GM18907 (cell line): ENCODE data around the gene DNAJA2.
"Not testable (repeated sequence)": the region's sequence is repeated elsewhere in the genome, so short reads cannot be mapped to it uniquely, and the experiment has no call there.

Experiments
- ATAC-seq: cut with Tn5 transposase; IDR thresholded peaks from one replicate; pipeline ENCODE4 v1.9.1; 2021; ENCODE audit warnings: mild to moderate bottlenecking, moderate library complexity; ENCODE audit not compliant: unreplicated experiment

DNAJA2 gene

DNA sequence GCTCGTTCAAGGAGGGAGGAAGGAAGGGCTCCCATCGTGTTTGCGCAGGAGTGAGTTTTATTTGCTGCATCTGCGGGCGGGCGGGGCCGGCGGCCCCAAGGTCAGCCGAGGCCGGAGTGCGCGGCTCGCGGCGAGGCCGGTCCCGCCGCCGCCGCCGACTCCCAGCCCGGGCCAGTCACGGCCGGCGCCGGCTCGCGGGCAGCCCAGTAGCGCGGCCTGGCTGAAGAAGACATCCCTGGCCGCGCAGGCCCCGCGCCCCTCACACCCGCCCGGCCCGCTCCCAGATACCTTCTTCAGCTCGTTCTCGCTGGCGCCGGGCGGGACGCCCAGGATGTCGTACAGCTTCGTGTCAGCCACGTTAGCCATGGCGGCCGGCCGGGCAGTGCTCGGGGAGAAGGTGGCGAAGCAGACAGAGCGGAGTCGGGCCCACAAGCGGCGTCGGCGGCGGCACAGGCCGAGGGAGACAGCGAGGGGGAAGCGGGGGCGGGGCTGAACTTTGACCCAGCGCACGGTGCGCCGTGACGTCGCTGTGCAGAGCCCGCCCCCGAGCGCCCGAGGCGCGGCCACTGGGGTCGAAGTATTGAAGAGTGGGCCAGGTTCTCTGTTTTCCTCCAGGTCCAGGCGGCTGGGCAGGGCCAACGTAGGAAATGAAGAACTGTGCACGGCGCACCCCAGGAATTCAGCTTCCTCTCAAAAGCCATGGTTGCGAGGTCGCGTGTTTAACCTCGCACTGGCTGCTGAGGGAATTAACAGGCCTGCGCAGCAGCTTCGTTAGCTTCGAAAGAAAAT, at the start of gene DNAJA2:
TSS of gene DNAJA2 (minus strand) at position 468 of the 789 bp plus-strand sequence. CDS start at position 366, 102 bp downstream.
- ATAC-seq: peak; percentile 88

DNA sequence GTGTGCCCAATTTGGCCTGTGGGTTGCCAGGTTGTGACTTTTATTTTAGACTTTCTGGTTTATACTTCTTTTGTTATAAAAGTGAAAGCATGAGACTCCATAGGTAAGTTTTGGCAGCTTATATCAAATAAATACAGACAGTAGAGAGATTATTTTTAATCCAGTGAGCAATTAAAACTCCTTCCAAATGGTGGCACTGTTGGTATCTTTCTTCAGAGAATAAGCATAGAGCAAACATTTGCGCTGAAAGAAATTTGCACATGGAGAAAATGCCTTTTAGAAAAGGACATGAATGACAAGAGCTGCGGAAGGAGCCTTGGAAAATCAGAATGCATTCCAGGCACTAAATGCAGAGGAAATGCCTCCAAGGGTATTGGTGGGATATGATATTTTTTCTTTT, 46.1 kb upstream of the DNAJA2 start:
- ATAC-seq: no peak

DNA sequence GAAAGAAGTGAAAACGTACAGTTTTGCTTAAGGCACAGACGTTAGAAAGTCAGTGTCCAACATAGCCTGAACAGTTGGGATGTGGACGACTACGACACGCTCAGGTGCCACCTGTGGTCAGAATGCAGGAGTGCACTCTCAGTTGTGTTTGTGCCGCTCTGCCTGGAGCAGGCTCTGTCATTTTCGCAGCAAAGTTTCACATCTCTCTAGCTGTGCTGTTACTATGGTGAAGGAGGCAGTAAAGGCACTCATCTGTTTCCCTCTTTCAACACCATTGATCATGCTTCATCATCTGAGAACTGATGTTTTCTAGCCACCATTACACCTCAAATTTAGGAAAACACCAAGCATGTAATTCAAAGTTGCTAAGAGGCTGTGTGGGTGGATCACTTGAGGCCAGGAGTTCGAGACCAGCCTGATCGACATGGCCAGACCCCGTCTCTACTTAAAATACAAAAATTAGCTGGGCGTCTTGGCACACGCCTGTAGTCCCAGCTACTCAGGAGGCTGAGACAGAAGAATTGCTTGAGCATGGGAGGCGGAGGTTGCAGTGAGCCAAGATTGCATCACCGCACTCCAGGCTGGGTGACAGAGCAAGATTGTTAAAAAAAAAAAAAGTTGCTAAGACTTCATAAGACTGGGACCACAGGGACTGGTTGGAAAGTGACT, 44.9 kb upstream of the DNAJA2 start:
- ATAC-seq: peak; percentile 99

DNA sequence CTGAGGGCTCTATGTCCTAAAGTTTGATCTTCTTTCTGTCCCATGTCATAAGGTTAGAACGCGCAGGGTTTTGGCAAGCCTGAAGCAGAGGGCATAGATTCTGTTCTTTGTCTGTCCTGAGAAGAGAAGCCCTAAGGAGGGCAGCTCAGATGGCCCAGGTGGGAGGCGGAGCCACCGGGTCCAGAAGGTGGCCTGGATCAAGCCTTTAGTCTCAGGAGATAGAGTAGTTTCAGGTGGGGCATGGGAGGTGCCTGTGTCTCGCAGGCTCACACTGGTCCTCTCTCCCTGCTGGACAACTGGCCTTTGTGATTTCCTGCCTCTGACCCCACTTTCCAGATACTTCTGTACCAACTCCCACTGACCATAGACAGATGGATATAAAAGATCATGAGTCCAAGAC, 44.2 kb upstream of the DNAJA2 start:
- no peak for ATAC-seq

DNA sequence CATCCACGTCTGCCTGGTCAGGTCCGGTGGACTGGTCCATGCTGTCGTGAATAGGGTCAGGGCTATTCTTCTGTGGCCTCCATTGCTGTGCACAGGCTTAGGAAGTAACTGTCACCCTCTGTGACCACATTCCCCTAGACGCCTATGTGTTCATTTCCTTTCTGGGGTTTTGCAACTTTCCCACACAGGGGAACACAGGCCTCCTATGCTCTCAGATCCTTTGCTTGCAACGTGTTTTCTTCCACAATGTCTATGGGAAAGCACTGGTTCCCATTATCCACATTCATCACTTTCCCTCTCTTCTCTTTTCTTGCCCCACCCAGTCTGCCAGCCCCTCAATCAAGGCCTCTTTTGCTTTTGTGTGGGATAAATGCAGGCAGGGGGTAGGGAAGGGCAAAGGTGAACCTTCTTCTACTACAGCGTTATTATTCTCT, 43.2 kb upstream of the DNAJA2 start:
- peak; percentile 67 for ATAC-seq

DNA sequence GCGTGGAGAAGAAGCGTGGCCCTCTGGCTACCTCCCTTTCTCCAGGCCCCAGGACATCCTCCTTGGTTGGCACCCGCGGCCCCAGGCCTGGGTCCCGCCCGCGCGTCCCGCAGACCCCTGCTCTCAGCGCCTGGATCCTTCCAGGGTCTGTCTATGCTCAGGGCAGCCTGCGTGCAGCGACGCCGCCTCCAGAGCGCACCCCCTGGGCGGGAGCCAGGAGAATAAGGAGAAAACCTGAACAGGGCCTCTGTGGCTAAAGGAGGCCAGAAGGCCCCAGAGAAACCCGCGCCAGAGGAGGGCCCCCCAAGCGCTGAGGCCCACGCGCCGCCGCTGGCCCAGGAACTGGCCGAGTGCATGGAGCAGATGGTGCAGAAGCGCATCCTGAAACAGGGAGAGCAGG, 40.4 kb upstream of the DNAJA2 start:
- no peak for ATAC-seq

DNA sequence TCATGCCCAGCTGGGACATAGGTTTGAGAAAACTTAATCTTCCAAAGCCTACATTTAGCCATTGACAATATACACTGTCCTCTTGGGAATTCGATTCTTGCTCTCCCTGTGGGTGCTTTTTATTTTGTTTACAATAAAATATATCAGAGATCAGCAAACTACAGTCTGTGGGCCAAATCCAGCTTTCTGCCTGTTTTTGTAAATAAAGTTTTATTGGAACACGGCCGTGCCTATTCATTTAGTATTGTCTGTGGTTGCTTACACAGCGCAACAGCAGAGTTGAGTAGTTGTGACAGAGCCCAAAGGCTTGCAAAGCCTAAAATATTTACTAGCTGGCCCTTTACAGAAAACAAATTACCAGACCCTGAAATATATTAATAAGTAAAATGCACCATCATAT, 39.7 kb upstream of the DNAJA2 start:
- no peak for ATAC-seq

DNA sequence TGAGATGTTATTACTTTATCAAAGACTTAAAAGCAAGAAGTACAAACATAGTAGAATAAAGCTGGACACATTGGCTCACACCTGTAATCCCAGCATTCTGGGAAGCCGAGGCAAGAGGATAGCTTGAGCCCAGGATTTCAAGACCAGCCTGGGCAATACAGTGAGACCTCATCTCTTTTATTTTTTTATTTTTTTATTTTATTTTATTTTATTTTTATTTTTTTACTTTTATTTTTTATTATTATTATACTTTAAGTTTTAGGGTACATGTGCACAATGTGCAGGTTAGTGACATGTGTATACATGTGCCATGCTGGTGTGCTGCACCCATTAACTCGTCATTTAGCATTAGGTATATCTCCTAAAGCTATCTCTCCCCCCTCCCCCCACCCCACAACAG, 37.3 kb upstream of the DNAJA2 start:
- not testable (repeated sequence) for ATAC-seq

DNA sequence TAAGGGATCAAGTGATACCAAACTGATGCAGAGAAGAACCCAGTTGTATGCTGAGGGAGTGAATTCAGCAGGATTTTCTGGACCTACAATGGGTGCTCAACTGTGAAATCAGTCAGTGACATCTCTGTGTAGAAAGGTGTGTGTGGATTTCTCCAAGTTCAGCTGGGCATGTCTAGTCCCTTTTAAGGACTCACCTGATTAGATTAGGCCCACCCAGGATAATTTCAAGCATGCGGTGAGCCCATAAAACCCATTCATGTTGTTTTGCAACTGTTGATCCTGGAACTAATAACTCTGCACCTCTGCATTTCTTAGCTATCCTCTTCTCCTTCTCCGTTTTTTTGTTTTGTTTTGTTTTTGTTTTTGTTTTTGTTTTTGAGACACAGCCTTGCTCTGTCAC, 35.1 kb upstream of the DNAJA2 start:
- no peak for ATAC-seq

DNA sequence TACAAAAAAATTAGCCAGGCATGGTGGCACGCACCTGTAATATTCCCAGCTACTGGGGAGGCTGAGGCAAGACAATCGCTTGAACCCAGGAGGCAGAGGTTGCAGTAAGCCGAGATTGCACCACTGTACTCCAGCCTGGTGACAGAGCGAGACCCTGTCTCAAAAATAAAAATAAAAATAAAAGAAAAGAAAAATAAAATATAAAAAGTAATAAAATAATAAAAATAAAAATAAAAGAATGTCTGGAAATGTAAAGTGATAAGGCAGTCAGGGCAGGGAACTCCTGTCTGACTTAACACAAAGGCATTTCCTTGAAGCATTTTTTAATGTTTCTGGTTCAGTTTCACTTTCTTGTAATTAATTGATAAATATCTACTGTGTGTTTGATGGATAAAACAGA, 34.7 kb upstream of the DNAJA2 start:
- ATAC-seq: no peak

DNA sequence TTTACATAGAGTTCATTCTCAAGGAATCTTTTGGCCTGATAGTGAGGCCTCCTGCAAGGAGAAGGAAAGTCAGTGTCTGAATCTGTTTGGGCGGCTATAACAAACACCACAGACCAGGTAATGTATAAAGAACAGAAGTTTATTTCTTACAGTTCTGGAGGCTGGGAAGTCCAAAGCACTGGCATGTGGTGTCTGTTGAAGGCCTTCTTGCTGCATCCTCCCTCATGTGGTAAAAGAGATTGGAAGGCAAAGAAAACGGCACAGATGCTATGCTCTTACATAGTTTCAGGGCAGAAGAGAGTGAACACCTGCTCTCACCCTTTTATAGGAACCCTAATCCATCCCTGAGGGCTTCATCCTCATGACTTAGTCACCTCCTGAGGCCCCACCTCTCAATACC, 31.2 kb upstream of the DNAJA2 start:
- ATAC-seq: no peak

DNA sequence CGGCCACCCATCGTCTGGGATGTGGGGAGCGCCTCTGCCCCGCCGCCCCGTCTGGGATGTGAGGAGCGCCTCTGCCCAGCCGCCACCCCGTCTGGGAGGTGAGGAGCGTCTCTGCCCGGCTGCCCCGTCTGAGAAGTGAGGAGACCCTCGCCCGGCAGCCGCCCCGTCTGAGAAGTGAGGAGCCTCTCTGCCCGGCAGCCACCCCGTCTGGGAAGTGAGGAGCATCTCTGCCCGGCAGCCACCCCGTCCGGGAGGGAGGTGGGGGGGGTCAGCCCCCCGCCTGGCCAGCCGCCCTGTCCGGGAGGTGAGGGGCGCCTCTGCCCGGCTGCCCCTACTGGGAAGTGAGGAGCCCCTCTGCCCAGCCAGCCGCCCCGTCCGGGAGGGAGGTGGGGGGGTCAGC, 26.6 kb upstream of the DNAJA2 start:
- not testable (repeated sequence) for ATAC-seq

DNA sequence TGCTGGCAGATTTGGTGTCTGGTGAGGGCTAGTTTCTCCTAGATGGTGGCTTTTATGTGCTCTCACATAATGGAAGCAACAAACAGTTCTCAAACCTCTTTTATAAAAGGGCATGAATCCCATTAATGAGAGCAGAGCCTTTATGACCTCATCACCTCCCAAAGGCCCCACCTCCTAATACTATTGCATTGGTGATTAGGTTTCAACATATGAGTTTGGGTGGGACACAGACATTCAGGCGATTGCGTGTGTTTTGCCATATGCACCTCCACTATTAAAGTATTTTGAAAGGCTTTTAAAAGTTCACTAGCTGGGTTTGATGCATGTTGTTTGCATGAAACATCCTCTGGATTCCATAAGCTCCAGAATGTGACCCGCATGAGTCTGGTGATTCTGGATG, 24.4 kb upstream of the DNAJA2 start:
- no peak for ATAC-seq

DNA sequence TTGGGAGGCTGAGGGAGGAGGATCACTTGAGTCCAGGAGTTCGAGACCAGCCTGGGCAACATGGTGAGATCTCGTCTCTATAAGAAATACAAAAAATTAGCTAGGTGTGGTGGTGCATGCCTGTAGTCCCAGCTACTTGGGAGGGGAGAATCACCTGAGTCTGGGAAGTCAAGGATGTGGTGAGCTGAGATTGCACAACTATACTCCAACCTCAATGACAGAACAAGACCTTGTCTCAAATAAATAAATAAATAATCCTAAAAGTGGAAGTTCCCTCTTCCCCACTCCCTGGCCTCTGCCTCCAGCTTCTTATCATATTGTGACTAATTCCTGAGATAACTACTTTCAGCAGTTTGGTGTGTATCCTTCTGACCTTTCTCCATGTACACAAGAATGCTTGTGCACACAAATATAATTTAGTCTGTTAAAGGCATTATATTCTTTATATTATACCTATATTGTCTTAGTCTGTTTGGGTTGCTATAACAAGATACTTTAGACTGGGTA, 23.5 kb upstream of the DNAJA2 start:
- no peak for ATAC-seq

DNA sequence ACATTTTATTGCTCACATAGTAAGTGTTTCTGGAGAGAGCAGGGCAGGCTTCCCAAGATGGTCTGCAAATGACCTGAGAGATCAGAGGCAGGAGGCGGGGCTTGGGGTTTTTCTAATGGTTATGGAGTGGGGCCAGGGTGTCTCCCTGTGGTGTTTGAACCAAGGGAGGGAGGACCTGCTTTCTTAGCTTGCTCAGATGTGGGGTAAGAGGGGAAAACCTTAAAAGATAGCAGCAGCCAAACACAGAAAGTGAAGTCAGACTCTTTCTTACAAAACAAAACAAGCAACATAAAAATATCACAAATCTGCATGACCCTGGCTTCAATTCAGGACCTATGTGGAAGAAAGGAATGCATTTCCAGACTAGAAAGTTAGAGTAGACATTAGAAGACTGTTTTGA, 22.9 kb upstream of the DNAJA2 start:
- ATAC-seq: no peak

DNA sequence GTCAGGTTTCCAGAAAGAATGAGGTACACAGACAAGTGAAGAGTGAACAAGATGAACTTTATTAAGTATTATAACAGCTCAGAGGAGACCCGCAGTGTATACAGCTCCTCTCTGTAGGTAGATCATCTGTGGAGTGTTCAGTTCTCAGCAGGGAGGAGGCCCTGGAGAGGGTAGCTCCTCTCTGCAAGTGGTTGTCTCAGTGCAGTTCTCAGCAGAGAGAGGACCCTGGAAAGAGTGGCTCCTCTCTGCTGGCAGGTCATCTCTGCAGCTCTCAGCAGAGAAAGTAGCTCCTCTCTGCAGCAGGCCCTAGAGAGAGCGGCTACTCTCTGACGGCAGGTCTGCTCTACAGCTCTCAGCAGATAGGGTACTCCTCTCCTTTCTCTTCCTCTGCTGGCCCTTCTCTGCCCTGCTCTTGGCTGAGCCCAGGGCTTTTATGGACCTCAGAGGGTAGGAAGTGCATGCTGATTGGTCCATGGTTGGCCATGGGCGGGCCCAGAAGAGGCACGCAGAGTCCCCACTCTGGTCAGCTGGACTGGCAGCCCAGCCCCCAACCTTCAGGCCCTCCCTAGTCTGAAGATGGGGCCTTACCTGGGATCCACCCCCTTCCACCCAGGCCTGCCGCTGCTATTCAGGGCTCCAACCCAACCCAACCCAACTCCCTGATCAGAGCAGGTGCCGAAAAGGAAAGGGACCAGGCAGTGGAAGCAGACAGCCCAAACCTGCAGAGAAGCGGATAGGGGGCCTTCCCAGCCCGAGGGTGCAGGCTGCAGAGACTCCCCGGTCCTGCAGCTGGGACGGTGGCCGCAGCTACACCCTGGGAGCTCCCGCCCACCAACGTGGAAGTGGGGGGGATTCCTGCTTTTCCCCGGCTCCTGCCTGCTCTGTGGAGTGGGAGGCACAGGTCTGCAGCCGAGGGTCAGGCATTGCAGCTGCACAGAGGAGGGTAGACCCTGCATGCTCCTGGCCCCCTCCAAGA, 18.5 kb upstream of the DNAJA2 start:
- ATAC-seq: no peak

DNA sequence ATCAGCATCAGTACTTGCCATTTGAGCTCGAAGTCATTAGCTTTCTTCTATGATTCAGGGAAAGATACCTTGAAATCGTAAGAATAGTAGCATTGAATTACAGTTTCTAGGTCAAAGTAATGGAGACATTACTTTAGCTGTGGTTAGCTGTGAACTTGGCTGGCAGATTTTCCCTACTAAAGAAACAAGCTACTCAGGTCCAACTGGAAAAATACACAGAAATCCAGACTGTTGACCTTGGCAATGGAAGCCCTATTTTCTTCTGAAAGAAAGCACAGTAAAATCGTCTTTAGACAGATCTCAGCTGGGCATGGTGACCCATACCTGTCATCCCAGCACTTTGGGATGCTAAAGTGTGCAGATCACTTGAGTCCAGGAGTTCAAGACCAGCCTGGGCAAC, 13.4 kb upstream of the DNAJA2 start:
- no peak for ATAC-seq

DNA sequence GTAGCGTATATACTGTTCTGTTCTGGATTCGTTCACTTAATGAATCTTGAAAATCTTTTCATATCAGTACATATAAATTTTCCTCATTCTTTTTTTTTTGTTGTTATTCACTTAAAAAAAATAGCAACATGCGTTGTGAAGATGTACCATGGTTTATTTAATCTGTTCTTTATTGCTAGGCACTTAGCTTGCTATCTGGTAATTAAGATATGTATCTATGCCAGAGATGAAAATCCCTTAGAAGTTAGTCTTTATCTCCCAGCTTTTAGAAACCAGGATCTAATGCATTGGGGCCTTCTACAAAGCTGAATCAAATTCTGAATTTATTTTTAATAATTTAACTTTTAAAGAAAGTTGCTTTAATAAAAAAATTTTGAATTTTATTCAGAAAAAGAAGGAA, 13.0 kb upstream of the DNAJA2 start:
- ATAC-seq: no peak

DNA sequence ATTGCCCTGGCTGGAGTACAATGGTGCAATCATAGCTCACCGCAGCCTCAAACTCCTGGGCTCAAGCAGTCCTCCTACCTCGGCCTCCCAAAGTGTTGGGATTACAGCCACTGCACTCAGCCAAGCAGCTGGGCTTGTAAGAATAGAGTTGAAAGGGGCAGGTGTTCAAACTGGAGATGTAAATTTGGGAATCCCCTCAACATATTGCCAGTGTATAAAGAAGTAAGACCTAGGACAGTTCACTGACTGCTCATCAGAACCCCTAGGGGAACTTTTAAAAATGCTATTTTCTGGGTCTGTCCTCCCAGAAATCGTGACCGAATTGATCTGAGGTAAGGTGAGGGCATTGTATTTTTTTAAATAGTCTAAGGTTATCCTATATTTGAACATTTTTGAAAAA, 8.9 kb upstream of the DNAJA2 start:
- ATAC-seq: peak; percentile 52

DNA sequence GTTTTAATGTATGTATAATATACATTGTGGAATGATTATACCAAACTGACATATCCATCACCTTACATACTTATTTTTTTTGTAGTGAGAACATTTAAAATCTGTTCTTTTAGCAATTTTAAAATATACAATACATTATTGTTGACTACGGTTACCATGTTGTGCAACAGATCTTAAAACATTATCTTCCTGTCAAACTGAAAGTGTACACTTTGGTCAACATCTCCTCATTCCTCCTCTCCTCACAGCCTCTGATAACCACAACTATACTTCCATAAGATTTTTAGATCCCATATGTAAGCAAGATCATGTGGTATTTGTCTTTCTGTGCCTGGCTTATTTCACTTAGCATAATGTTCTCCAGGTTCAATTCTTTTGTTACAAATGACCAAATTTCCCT, 7.5 kb upstream of the DNAJA2 start:
- ATAC-seq: no peak

DNA sequence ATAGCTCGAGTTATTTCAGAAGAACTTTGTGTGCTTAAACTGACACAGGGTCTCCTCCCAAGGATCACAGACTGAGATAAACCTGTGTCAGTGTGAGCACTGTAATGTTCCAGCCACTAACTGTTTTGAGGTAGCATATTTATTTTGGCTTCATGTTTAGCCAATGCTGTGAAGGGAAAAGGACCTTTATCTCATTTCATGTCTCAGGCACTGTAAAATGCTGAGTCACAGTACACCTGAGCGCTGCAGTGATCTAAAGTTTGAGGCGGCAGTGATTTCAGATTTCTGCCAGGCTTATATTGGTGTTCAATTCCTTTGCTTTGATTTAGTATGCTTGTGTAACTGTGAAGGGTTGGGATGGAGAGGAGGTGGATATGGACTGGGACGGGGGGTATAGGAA, 3.1 kb upstream of the DNAJA2 start:
- ATAC-seq: no peak
